Measurements from ENCODE around the gene UNK. TPM values are rescaled to one million over a fixed set of nuclear protein-coding genes. Genes with fewer than 3 reads are reported as not detected.
A peak's percentile ranks its signal among the peaks of the same experiment; 100 is the strongest.
"Not testable (repeated sequence)": the region's sequence is repeated elsewhere in the genome, so short reads cannot be mapped to it uniquely, and the experiment has no call there.

Gene UNK
- polyA plus RNA-seq, 2 of the 4 experiments (the other 2 are of a cell fraction) = 27.0 to 34.5 TPM

GRCh38 chr17:75777296-75777922 lies 7.2 kb upstream of the UNK start:
- Histone ChIP-seq H3K27ac (no peak overlapping the region), H3K9me3 (no peaks in the 10 kb centered on the region), H3K4me1 (peaks cover 27% of the 10 kb centered on the region), H3K4me3 (peak overlapping the region; percentile 69), H3K4me2 (peak overlapping the region; percentile 79)
- no peak for ATAC-seq
- ChIA-PET CTCF (interaction anchor here (0.6 to 9.7 kb wide), 16 partner anchors 9 to 158 kb away, joined by 3 to 131 read pairs (median 4); partner anchors contain the start of genes GALK1, SMIM5, TRIM47 and TRIM65), POLR2A (interaction anchor here (0.9 to 4.2 kb wide), 3 partner anchors 13 to 101 kb away, joined by 3 to 40 read pairs (median 9); partner anchors contain the start of genes GALK1 and TRIM47)
- TF ChIP-seq HOXB5 (CRISPR knock-in tag; IDR thresholded peaks at IDR 0.05) = 0 out of 2 replicates have a peak, but pooled peaks have one; percentile 13
- TF ChIP-seq SREBF2 (IDR thresholded peaks at IDR 0.05) = no peak
- TF ChIP-seq CBX8 (IDR thresholded peaks at IDR 0.05) = no peak
- no peak for TF ChIP-seq BHLHE40 (IDR thresholded peaks at IDR 0.05; ENCODE audit: low read depth, low read length)
- TF ChIP-seq SMC3 (IDR thresholded peaks at IDR 0.05) = no peak
- no peak for TF ChIP-seq NPAS2 (CRISPR knock-in tag; IDR thresholded peaks at IDR 0.05; ENCODE audit: borderline replicate concordance)
- TF ChIP-seq TFCP2L1 (CRISPR knock-in tag; IDR thresholded peaks at IDR 0.05) = 0 out of 2 replicates have a peak, but pooled peaks have one; percentile 51
- 0 out of 2 replicates have a peak, but pooled peaks have one; percentile 52 for TF ChIP-seq FOSB (CRISPR knock-in tag; IDR thresholded peaks at IDR 0.05)
- 0 out of 2 replicates have a peak, but pooled peaks have one; percentile 11 for TF ChIP-seq EHF (CRISPR knock-in tag; IDR thresholded peaks at IDR 0.05)
- WGBS (ENCODE audit: missing lambda C conversion rate) = 38% methylated on average over 2 of the region's 2 CpGs
- no peak for DNase-seq (ENCODE audit: low read depth in 1 of 2, low spot score in 1 of 2)
- no peak for FAIRE-seq

- H3K9me3 ChIP-seq; ATAC-seq; DNase-seq (ENCODE audit: low read depth in 1 of 2, low spot score in 1 of 2): not testable (repeated sequence)
- ChIA-PET CTCF (interaction anchor here (0.6 to 9.7 kb wide), 18 partner anchors 8 to 159 kb away, joined by 3 to 131 read pairs (median 4); partner anchors contain the start of genes GALK1, TRIM47 and TRIM65), POLR2A (interaction anchor here (0.6 to 4.2 kb wide), 6 partner anchors 13 to 77 kb away, joined by 3 to 40 read pairs (median 4); partner anchors contain the start of genes GALK1 and WBP2)
- WGBS (ENCODE audit: missing lambda C conversion rate) = 10% methylated on average over 19 of the region's 19 CpGs
- peak; percentile 18; the same call in 1 of the 2 replicates for TF ChIP-seq HOXA7 (CRISPR knock-in tag; IDR thresholded peaks at IDR 0.05)
- peak overlapping the region; percentile 69 for H3K4me3 ChIP-seq
- peak overlapping the region; percentile 79 for H3K4me2 ChIP-seq
- FAIRE-seq = peak; percentile 32
- H3K27ac ChIP-seq = peak overlapping the region; percentile 93 to 95
- peaks cover 32% of the 10 kb centered on the region for H3K4me1 ChIP-seq
Observed at GRCh38 chr17:75778066-75778860, 6.3 kb upstream of the UNK start.

GRCh38 chr17:75778861-75779249 lies 5.8 kb upstream of the UNK start:
- DNase-seq (ENCODE audit: low read depth in 1 of 2, low spot score in 1 of 2) (peak; percentile 55 to 74), FAIRE-seq (no peak), ATAC-seq (peak; percentile 3 to 23; a peak in 3 of 6 replicates)
- Histone ChIP-seq H3K4me3 (peak overlapping the region; percentile 69), H3K4me1 (peaks cover 38% of the 10 kb centered on the region), H3K27ac (peak overlapping the region; percentile 93 to 95), H3K4me2 (peak overlapping the region; percentile 79), H3K9me3 (no peaks in the 10 kb centered on the region)
- POLR2A ChIA-PET = interaction anchor here (0.6 to 2.0 kb wide), 5 partner anchors 15 to 77 kb away, joined by 3 to 25 read pairs (median 3); partner anchors contain the start of gene WBP2
- WGBS (ENCODE audit: missing lambda C conversion rate) = 1% methylated on average over 27 of the region's 38 CpGs
- CTCF ChIA-PET = interaction anchor here (0.7 to 9.7 kb wide), 14 partner anchors 8 to 159 kb away, joined by 3 to 131 read pairs (median 4); partner anchors contain the start of genes GALK1, TRIM47 and TRIM65
- TF ChIP-seq NR3C1 (IDR thresholded peaks at IDR 0.05) = no peak
- 0 out of 2 replicates have a peak, but pooled peaks have one; percentile 12 for TF ChIP-seq KDM1A (IDR thresholded peaks at IDR 0.05; ENCODE audit: low read depth)
- 0 out of 2 replicates have a peak, but pooled peaks have one; percentile 23 for TF ChIP-seq HOXB13 (CRISPR knock-in tag; IDR thresholded peaks at IDR 0.05; ENCODE audit: low read depth)
- no peak for TF ChIP-seq BHLHE40 (IDR thresholded peaks at IDR 0.05; ENCODE audit: low read depth, low read length)
- TF ChIP-seq MAX (IDR thresholded peaks at IDR 0.05) = 0 out of 2 replicates have a peak, but pooled peaks have one; percentile 3
- TF ChIP-seq RAD21 (conservative IDR thresholded peaks at IDR 0.05 in 1 of 2, IDR thresholded peaks at IDR 0.05 in 1 of 2) = peak; percentile 13 to 21; a peak in 2 of 5 replicates
- peak; percentile 88; the same call in 1 of the 2 replicates for TF ChIP-seq ATOH8 (CRISPR knock-in tag; IDR thresholded peaks at IDR 0.05; ENCODE audit: low read depth)
- peak; percentile 90; the same call in 1 of the 2 replicates for TF ChIP-seq HOXA7 (CRISPR knock-in tag; IDR thresholded peaks at IDR 0.05)
- TF ChIP-seq RNF2 (IDR thresholded peaks at IDR 0.05; ENCODE audit: borderline replicate concordance, low read depth) = no peak
- TF ChIP-seq CHD2 (IDR thresholded peaks at IDR 0.05; ENCODE audit: low read length, partially characterized antibody) = no peak
- TF ChIP-seq TFCP2L1 (CRISPR knock-in tag; IDR thresholded peaks at IDR 0.05) = peak; percentile 83; the same call in 1 of the 2 replicates
- TF ChIP-seq RCOR1 (IDR thresholded peaks at IDR 0.05; ENCODE audit: low read depth, low read length) = no peak
- peak; percentile 60 for TF ChIP-seq CTCF (IDR thresholded peaks at IDR 0.05)
- TF ChIP-seq FOSB (CRISPR knock-in tag; IDR thresholded peaks at IDR 0.05) = peak; percentile 76; the same call in 1 of the 2 replicates
- TF ChIP-seq HOXB5 (CRISPR knock-in tag; IDR thresholded peaks at IDR 0.05) = peak; percentile 58; the same call in 1 of the 2 replicates
- no peak for TF ChIP-seq USF2 (IDR thresholded peaks at IDR 0.05)
- no peak for TF ChIP-seq EP300 (IDR thresholded peaks at IDR 0.05)
- no peak for TF ChIP-seq JUNB (IDR thresholded peaks at IDR 0.05)
- TF ChIP-seq GATA3 (IDR thresholded peaks at IDR 0.05; ENCODE audit: borderline replicate concordance) = 0 out of 2 replicates have a peak, but pooled peaks have one; percentile 6
- TF ChIP-seq ZNF302 (CRISPR knock-in tag; IDR thresholded peaks at IDR 0.05) = no peak
- no peak for TF ChIP-seq RFX5 (IDR thresholded peaks at IDR 0.05)
- TF ChIP-seq POLR2AphosphoS2 (conservative IDR thresholded peaks at IDR 0.05; ENCODE audit: low read length) = no peak
